Endothelial cell of umbilical vein (primary cell): Measurements from ENCODE around the gene EPS8L1. TPM values are rescaled to one million over a fixed set of nuclear protein-coding genes. Genes with fewer than 3 reads are reported as not detected.

Experiments used
- BruUV-seq: library from RNA; stranded (reverse); fragments of 400-500 nt; replicated peaks from 2 replicates; lab custom pipeline; 2021; lab: Mats Ljungman, UMichigan
- CTCF ChIA-PET: fragments of 300-600, 350-600 bp; sonication (Branson Sonifier 250); formaldehyde crosslinking; loops from one replicate; lab custom pipeline; 2021; ENCODE audit warnings: antibody characterized with exemption, inconsistent platforms; lab: Charles Lee
- POLR2A ChIA-PET: fragments of 300-600, 350-600 bp; sonication (Branson Sonifier 250); formaldehyde crosslinking; loops from one replicate; lab custom pipeline; 2021; ENCODE audit warnings: antibody characterized with exemption, inconsistent platforms; lab: Charles Lee
- DNase-seq: peaks from one replicate; pipeline ENCODE4 v3.0.0-alpha.2; 2011; ENCODE audit warnings: low read depth, low spot score
- FAIRE-seq: peaks from 2 replicates; lab custom pipeline; 2011; peaks lifted over from hg19 to GRCh38; lab: Jason Lieb, UNC
- H2AFZ ChIP-seq: 2 replicates; pipeline ENCODE4 v1.6.0; 2012; ENCODE audit warnings: low read depth, low read length, control low read depth, inconsistent platforms
- H3K27ac ChIP-seq: 2 replicates; pipeline ENCODE4 v1.5.1; 2011; ENCODE audit warnings: low read depth, mild to moderate bottlenecking, control low read depth, low read length, moderate library complexity; ENCODE audit not compliant: insufficient read depth
- H3K27me3 ChIP-seq, 2 experiments: 2 replicates each; pipeline versions ENCODE4 v1.6.0 to v1.6.1; 2011; ENCODE audit warnings: low read length in 2 of 2, mixed read lengths in 1 of 2; ENCODE audit not compliant: control insufficient read depth in 2 of 2, insufficient read depth in 2 of 2
- H3K36me3 ChIP-seq, 2 experiments: 2 replicates in 1 of 2; 3 replicates in 1 of 2; pipeline ENCODE4 v1.5.1; 2011; ENCODE audit warnings: low read length in 2 of 2, mild to moderate bottlenecking in 1 of 2, moderate library complexity in 1 of 2; ENCODE audit not compliant: control insufficient read depth in 2 of 2, insufficient read depth in 2 of 2; ENCODE audit errors: extremely low read depth in 1 of 2
- H3K4me1 ChIP-seq: 3 replicates; pipeline ENCODE4 v1.5.1; 2011; ENCODE audit warnings: mild to moderate bottlenecking, low read length; ENCODE audit not compliant: control insufficient read depth, insufficient read depth; ENCODE audit errors: extremely low read depth
- H3K4me2 ChIP-seq: 2 replicates; pipeline ENCODE4 v1.6.1; 2011; ENCODE audit warnings: low read length, control low read depth, mixed read lengths; ENCODE audit not compliant: insufficient read depth
- H3K4me3 ChIP-seq, 3 experiments: fragments of 200-600 bp in 1 of 3; sonication (generic), shearing (Covaris generic) in 1 of 3; replicated peaks in 1 of 3; 2 replicates each; pipeline ENCODE4 v1.5.1; 2011 to 2016; ENCODE audit warnings: control low read depth in 3 of 3, low read length in 3 of 3, mild to moderate bottlenecking in 2 of 3, inconsistent platforms in 1 of 3, low read depth in 1 of 3, moderate library complexity in 1 of 3; ENCODE audit not compliant: insufficient read depth in 1 of 3
- H3K79me2 ChIP-seq: 2 replicates; pipeline ENCODE4 v1.6.0; 2012; ENCODE audit warnings: low read length, inconsistent platforms; ENCODE audit not compliant: control insufficient read depth, insufficient read depth
- H3K9ac ChIP-seq: replicated peaks from 2 replicates; pipeline ENCODE3; 2011; ENCODE audit warnings: low read length, control low read depth; ENCODE audit not compliant: insufficient read depth; ENCODE audit errors: extremely low read depth
- H3K9me1 ChIP-seq: replicated peaks from 3 replicates; pipeline ENCODE4 v1.6.0; 2011; ENCODE audit warnings: mild to moderate bottlenecking, low read length; ENCODE audit not compliant: control insufficient read depth, insufficient read depth; ENCODE audit errors: extremely low read depth
- H3K9me3 ChIP-seq: replicated peaks from 2 replicates; pipeline ENCODE4 v1.5.1; 2012; ENCODE audit warnings: low read length, inconsistent platforms; ENCODE audit not compliant: control insufficient read depth, insufficient read depth
- H4K20me1 ChIP-seq: replicated peaks from 2 replicates; pipeline ENCODE3; 2011; ENCODE audit warnings: mild to moderate bottlenecking, low read length; ENCODE audit not compliant: control insufficient read depth, insufficient read depth; ENCODE audit errors: extremely low read depth
- CTCF ChIP-seq, 2 donors: IDR thresholded peaks; 1 replicate in 1 of 2; 2 replicates in 1 of 2; pipeline ENCODE4 v1.5.1; 2011; ENCODE audit warnings: low read length in 2 of 2, mild to moderate bottlenecking in 2 of 2, moderate library complexity in 2 of 2, control low read depth in 1 of 2, inconsistent platforms in 1 of 2, low read depth in 1 of 2; ENCODE audit not compliant: insufficient read depth in 1 of 2; ENCODE audit errors: extremely low read depth in 1 of 2
- EZH2 ChIP-seq: IDR thresholded peaks from 2 replicates; pipeline ENCODE4 v1.6.1; 2012; ENCODE audit warnings: borderline replicate concordance, low read depth, mild to moderate bottlenecking, moderate library complexity, low read length, inconsistent platforms; ENCODE audit not compliant: severe bottlenecking
- GATA2 ChIP-seq: IDR thresholded peaks from 2 replicates; pipeline ENCODE4 v1.7.0; 2011; ENCODE audit warnings: low read depth, mild to moderate bottlenecking, moderate library complexity, mixed read lengths, low read length; ENCODE audit not compliant: insufficient read length, insufficient read depth
- MYC ChIP-seq: IDR thresholded peaks from one replicate; pipeline ENCODE4 v1.6.1; 2011; ENCODE audit warnings: mild to moderate bottlenecking, low read depth, low read length
- POLR2A ChIP-seq: IDR thresholded peaks from 2 replicates; pipeline ENCODE4 v1.6.1; 2012; ENCODE audit warnings: low read depth, mild to moderate bottlenecking, control low read depth, low read length
- POLR2AphosphoS5 ChIP-seq: IDR thresholded peaks from 2 replicates; pipeline ENCODE4 v1.6.1; 2012; ENCODE audit warnings: low read depth, mild to moderate bottlenecking, control low read depth, low read length, moderate library complexity; ENCODE audit not compliant: insufficient read depth
- dilution Hi-C: fragments of 300-500 bp; cut with MboI; formaldehyde crosslinking; loops from one replicate; pipeline ENCODE4 v1.15.0; 2019; ENCODE audit warnings: low sequenced_read_pairs; ENCODE audit not compliant: extremely low pct_ligation_motif_present
- intact Hi-C: fragments of 100-400 bp; cut with micrococcal nuclease; formaldehyde crosslinking; loops from one replicate; pipeline ENCODE4 v1.10.0; 2022
- polyA plus RNA-seq, 4 experiments: library from polyadenylated mRNA; depleted of rRNA in 3 of 4; stranded (reverse) in 3 of 4; unstranded in 1 of 4; fragments of >200 nt; gene quantifications; 2 replicates each; pipeline versions ENCODE4 v1.2.1 to v1.2.3, GENCODE V29; 2011 to 2012; ENCODE audit warnings: missing spikeins in 1 of 4
- total RNA-seq: library from RNA; stranded (reverse); gene quantifications from 2 replicates; pipeline ENCODE4 v1.2.3, GENCODE V29; 2021

EPS8L1 gene
- total and polyA plus RNA-seq, 2 donors (not counting 3 experiments of a cell fraction or from before 2014, with no cell fraction given), result 15.9 to 28.9 TPM

GRCh38 chr19:55109527-55110291, 34.0 kb downstream of the EPS8L1 start:
- Histone ChIP-seq H3K79me2 (peaks cover 42% of the 10 kb centered on the region), H3K4me2 (no peak overlapping the region), H3K36me3 (peaks cover 2 to 4% of the 10 kb centered on the region in 2 experiments), H3K4me3 (no peak overlapping the region), H3K9me1 (no peaks in the 10 kb centered on the region), H3K9me3 (no peaks in the 10 kb centered on the region), H3K27me3 (no peaks in the 10 kb centered on the region), H4K20me1 (no peaks in the 10 kb centered on the region), H3K27ac (no peak overlapping the region), H3K4me1 (no peaks in the 10 kb centered on the region), H2AFZ (no peak overlapping the region), H3K9ac (no peak overlapping the region)
- POLR2A ChIA-PET, result no interaction called here
- DNase-seq (no peak), FAIRE-seq (no peak)
- BruUV-seq, result no TSS peak
- intact Hi-C loops (no loop called here), dilution Hi-C loops (no loop called here)
- CTCF ChIA-PET, result no interaction called here
- no peak for TF ChIP-seq GATA2
- no peak for TF ChIP-seq POLR2A
- TF ChIP-seq POLR2AphosphoS5, result no peak

- Histone ChIP-seq H3K27me3 (no peaks in the 10 kb centered on the region), H3K4me3 (no peak overlapping the region), H3K9me3 (no peaks in the 10 kb centered on the region), H4K20me1 (no peaks in the 10 kb centered on the region), H3K4me1 (peaks cover 13% of the 10 kb centered on the region), H3K4me2 (no peak overlapping the region), H3K9me1 (no peaks in the 10 kb centered on the region), H3K9ac (no peak overlapping the region), H3K27ac (no peak overlapping the region), H2AFZ (no peak overlapping the region), H3K36me3 (peaks cover 0 to 4% of the 10 kb centered on the region in 2 experiments), H3K79me2 (peaks cover 54% of the 10 kb centered on the region)
- ChIA-PET CTCF (interaction anchor here (1.0 to 1.6 kb wide), 2 partner anchors 10 to 23 kb away, joined by 3 to 6 read pairs; no protein-coding TSS in a partner anchor), POLR2A (no interaction called here)
- dilution Hi-C loops (no loop called here), intact Hi-C loops (no loop called here)
- no peak for TF ChIP-seq MYC
- no peak for TF ChIP-seq EZH2
- no peak for TF ChIP-seq CTCF (IDR thresholded peaks at IDR 0.05; ENCODE audit: extremely low read depth in 1 of 2, insufficient read depth in 1 of 2, low read depth in 1 of 2, low read length in 2 of 2)
- DNase-seq, result no peak
- no TSS peak for BruUV-seq
- FAIRE-seq, result no peak
Observed at GRCh38 chr19:55111238-55111831, 35.7 kb downstream of the EPS8L1 start.
